Subcutaneous abdominal adipose tissue (tissue), 5 donors: ENCODE results near the gene AKIRIN1.

Experiments used
- H3K27ac ChIP-seq: one replicate; pipeline ENCODE4 v1.7.0; 2013; ENCODE audit warnings: low read depth, mild to moderate bottlenecking, inconsistent platforms, low read length, moderate library complexity
- H3K27me3 ChIP-seq, 5 donors: one replicate each; pipeline ENCODE4 v1.7.0; 2013; ENCODE audit warnings: low read length in 5 of 5, inconsistent platforms in 1 of 5; ENCODE audit not compliant: control insufficient read depth in 5 of 5, insufficient read depth in 4 of 5
- H3K36me3 ChIP-seq, 5 donors: one replicate each; pipeline ENCODE4 v1.7.0; 2013; ENCODE audit warnings: low read length in 5 of 5; ENCODE audit not compliant: control insufficient read depth in 5 of 5, insufficient read depth in 5 of 5
- H3K4me1 ChIP-seq, 5 donors: one replicate each; pipeline ENCODE4 v1.7.0; 2013; ENCODE audit warnings: low read length in 5 of 5, mild to moderate bottlenecking in 3 of 5, moderate library complexity in 1 of 5; ENCODE audit not compliant: control insufficient read depth in 5 of 5, insufficient read depth in 5 of 5
- H3K4me3 ChIP-seq, 5 donors: one replicate each; pipeline ENCODE4 v1.7.0; 2013; ENCODE audit warnings: low read length in 5 of 5, low read depth in 1 of 5
- H3K9ac ChIP-seq, 5 donors: one replicate each; pipeline ENCODE4 v1.7.0; 2013; ENCODE audit warnings: low read length in 5 of 5, mild to moderate bottlenecking in 4 of 5, moderate library complexity in 3 of 5
- H3K9me3 ChIP-seq, 5 donors: one replicate each; pipeline ENCODE4 v1.7.0; 2013; ENCODE audit warnings: low read length in 5 of 5; ENCODE audit not compliant: control insufficient read depth in 5 of 5
- donor health status: healthy.
- donor health status: healthy.
- donor health status: healthy.
- donor health status: healthy.
- donor health status: healthy.

Gene AKIRIN1

GRCh38 chr1:38990738-38991637 lies at the start of gene AKIRIN1:
Gene AKIRIN1, plus strand, starts transcription at chr1:38991276. Its CDS starts 105 bp downstream, at chr1:38991381.
- Histone ChIP-seq H3K4me1 (peaks cover 6 to 27% (median 21%) of the 10 kb centered on the region in 5 donors), H3K9me3 (no peaks in the 10 kb centered on the region)

GRCh38 chr1:38941527-38942019 lies 49.5 kb upstream of the AKIRIN1 start, which contains the start of gene RHBDL2:
Gene RHBDL2, minus strand, starts transcription at chr1:38941830. Its CDS starts 22,618 bp downstream, at chr1:38919212.
- no peaks in the 10 kb centered on the region for H3K36me3 ChIP-seq
- H3K4me3 ChIP-seq: peak within 1 kb of the TSS; percentile 58 to 77 (median 66)
- peaks cover 4 to 15% (median 14%) of the 10 kb centered on the region in 5 donors for H3K4me1 ChIP-seq
- no peaks in the 10 kb centered on the region for H3K27me3 ChIP-seq
- H3K9ac ChIP-seq: peak within 1 kb of the TSS in 4 of 5 donors; percentile 11 to 71 (median 51)
- no peaks in the 10 kb centered on the region for H3K9me3 ChIP-seq
- no peak within 1 kb of the TSS for H3K27ac ChIP-seq

More at GRCh38 chr1:38990738-38991637, at the start of gene AKIRIN1:
- peak within 1 kb of the TSS; percentile 89 for H3K27ac ChIP-seq
- H3K27me3 ChIP-seq: no peaks in the 10 kb centered on the region
- no peaks in the 10 kb centered on the region for H3K36me3 ChIP-seq
- H3K4me3 ChIP-seq: peak within 1 kb of the TSS; percentile 79 to 92 (median 86)
- peak within 1 kb of the TSS; percentile 66 to 96 (median 87) for H3K9ac ChIP-seq

- H3K36me3 ChIP-seq: no peaks in the 10 kb centered on the region
- peaks cover 4 to 15% (median 14%) of the 10 kb centered on the region in 5 donors for H3K4me1 ChIP-seq
- no peaks in the 10 kb centered on the region for H3K9me3 ChIP-seq
- no peaks in the 10 kb centered on the region for H3K27me3 ChIP-seq
- H3K9ac ChIP-seq: no peak overlapping the region
- H3K27ac ChIP-seq: no peak overlapping the region
- H3K4me3 ChIP-seq: no peak overlapping the region
Observed at GRCh38 chr1:38942664-38943428, 48.2 kb upstream of the AKIRIN1 start.

GRCh38 chr1:38944547-38944946 lies 46.5 kb upstream of the AKIRIN1 start:
- no peaks in the 10 kb centered on the region for H3K27me3 ChIP-seq
- H3K9ac ChIP-seq: no peak overlapping the region
- no peak overlapping the region for H3K4me3 ChIP-seq
- H3K9me3 ChIP-seq: no peaks in the 10 kb centered on the region
- H3K4me1 ChIP-seq: peaks cover 4 to 15% (median 14%) of the 10 kb centered on the region in 5 donors
- H3K36me3 ChIP-seq: no peaks in the 10 kb centered on the region
- no peak overlapping the region for H3K27ac ChIP-seq

GRCh38 chr1:38950553-38950952 lies 40.5 kb upstream of the AKIRIN1 start:
- no peak overlapping the region for H3K9ac ChIP-seq
- no peaks in the 10 kb centered on the region for H3K9me3 ChIP-seq
- no peak overlapping the region for H3K27ac ChIP-seq

GRCh38 chr1:38953433-38953860 lies 37.6 kb upstream of the AKIRIN1 start:
- Histone ChIP-seq H3K27ac (no peak overlapping the region), H3K4me3 (no peak overlapping the region), H3K4me1 (no peaks in the 10 kb centered on the region), H3K27me3 (no peaks in the 10 kb centered on the region), H3K9me3 (no peaks in the 10 kb centered on the region), H3K36me3 (no peaks in the 10 kb centered on the region), H3K9ac (no peak overlapping the region)

More at GRCh38 chr1:38950553-38950952, 40.5 kb upstream of the AKIRIN1 start:
- Histone ChIP-seq H3K27me3 (no peaks in the 10 kb centered on the region), H3K4me3 (no peak overlapping the region), H3K4me1 (no peaks in the 10 kb centered on the region), H3K36me3 (no peaks in the 10 kb centered on the region)

- Histone ChIP-seq H3K9me3 (no peaks in the 10 kb centered on the region), H3K9ac (no peak overlapping the region), H3K4me1 (peaks cover 0 to 2% (median 0%) of the 10 kb centered on the region in 5 donors), H3K4me3 (no peak overlapping the region), H3K27me3 (no peaks in the 10 kb centered on the region), H3K27ac (no peak overlapping the region), H3K36me3 (no peaks in the 10 kb centered on the region)
Observed at GRCh38 chr1:38958967-38959366, 32.1 kb upstream of the AKIRIN1 start.

- no peak overlapping the region for H3K27ac ChIP-seq
- H3K9me3 ChIP-seq: no peaks in the 10 kb centered on the region
- H3K4me3 ChIP-seq: no peak overlapping the region
- H3K4me1 ChIP-seq: peaks cover 0 to 2% (median 0%) of the 10 kb centered on the region in 5 donors
- no peaks in the 10 kb centered on the region for H3K36me3 ChIP-seq
- no peak overlapping the region for H3K9ac ChIP-seq
- no peaks in the 10 kb centered on the region for H3K27me3 ChIP-seq
Observed at GRCh38 chr1:38962113-38962512, 29.0 kb upstream of the AKIRIN1 start.

GRCh38 chr1:38962560-38962959 lies 28.5 kb upstream of the AKIRIN1 start:
- Histone ChIP-seq H3K27me3 (no peaks in the 10 kb centered on the region), H3K9me3 (no peaks in the 10 kb centered on the region), H3K4me3 (no peak overlapping the region), H3K36me3 (no peaks in the 10 kb centered on the region), H3K9ac (no peak overlapping the region), H3K27ac (no peak overlapping the region), H3K4me1 (peaks cover 0 to 2% (median 0%) of the 10 kb centered on the region in 5 donors)
